LNCAP (cell line): ENCODE measurements around the gene EXOG.

Experiments used
- CTCF ChIP-seq: fragments of 450-650 bp; IDR thresholded peaks from 2 replicates; pipeline ENCODE4 v1.5.1; 2017; ENCODE audit warnings: mild to moderate bottlenecking

Gene EXOG

GRCh38 chr3:38549957-38550840 lies 54.1 kb downstream of the EXOG start:
- TF ChIP-seq CTCF: no peak

- no peak for TF ChIP-seq CTCF
Measured at GRCh38 chr3:38551026-38551832, 55.1 kb downstream of the EXOG start.

- TF ChIP-seq CTCF: no peak
Measured at GRCh38 chr3:38552364-38552763, 56.2 kb downstream of the EXOG start.

DNA sequence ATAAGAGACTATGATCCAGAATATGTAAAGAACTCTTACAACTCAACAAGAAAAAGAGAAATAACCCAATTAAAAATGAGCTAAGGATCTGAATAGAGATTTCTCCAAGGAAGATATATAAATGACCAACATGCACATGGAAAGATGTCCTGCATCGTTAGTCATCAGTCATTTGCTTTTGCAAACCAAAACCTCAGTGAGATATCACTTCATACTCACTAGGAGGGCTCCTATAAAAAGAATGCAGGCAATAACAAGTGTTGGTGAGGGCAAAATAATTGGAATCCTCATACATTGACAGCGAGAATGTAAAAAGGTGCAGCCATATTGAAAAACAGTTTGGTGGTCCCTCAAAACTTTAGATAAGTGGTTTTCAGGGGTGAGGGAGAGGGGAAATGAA lies 56.9 kb downstream of the EXOG start:
- TF ChIP-seq CTCF: no peak

DNA sequence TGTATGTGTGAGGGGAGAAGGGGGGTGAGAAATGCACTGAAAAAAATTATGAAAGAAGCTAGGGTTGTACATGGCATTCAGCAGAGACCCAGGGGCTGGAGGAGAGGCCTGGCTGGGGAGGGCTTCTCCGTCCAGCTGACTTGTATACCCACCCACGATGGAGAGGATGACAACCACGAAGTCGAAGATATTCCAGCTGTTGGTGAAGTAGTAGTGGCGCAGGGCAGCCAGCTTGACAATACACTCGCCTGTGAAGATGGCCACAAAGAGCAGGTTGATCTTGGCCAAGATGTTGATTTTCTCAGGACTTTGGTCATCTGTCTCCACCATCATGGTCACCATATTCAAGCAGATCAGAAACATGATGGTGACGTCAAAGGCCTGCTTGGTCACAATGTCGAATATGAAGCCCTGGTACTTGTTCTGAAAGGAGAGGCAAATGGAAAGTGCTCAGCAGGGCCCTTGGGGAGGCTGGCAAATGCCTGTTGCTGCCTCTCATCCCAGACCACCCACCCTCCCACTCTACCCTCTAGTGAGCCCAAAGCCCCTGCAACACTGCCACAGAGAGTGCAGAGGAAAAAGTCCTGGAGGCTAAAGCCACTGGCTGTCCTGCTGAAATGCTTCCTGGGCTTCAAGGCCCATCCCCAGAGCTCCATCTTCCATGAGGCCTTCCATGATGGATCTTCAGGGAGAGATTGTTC lies 58.1 kb downstream of the EXOG start:
- TF ChIP-seq CTCF: no peak

DNA sequence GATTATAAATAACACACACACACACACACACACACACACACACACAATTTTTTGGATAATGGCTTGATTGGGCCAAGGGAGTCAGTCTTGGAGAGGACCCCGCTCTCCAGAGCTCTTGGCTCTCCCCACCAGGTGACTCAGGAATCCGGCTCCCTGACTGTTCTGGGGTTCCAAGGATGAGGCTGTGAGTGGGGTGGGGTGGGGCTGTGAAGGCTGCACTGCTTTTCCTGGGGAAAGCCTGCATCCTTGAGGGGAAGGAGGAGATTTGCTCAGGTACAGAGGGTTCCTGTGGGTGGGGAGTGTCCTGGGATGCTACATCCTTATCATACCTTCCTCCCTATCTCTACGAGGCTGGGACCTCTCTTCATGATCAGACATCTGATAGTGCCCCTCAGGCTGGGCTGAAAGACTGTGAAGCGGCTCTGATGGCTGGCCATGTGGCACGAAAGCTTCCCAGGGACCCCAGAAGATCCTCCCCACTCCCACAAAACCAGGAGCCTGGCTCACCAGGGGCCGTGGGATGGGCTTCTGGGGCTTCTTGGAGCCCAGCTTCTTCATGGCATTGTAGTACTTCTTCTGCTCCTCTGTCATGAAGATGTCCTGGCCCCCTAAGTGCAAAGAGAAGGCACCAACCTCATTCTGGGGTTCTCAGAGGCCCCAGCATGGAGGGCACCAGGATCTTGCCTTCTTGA lies 59.2 kb downstream of the EXOG start:
- TF ChIP-seq CTCF: no peak

DNA sequence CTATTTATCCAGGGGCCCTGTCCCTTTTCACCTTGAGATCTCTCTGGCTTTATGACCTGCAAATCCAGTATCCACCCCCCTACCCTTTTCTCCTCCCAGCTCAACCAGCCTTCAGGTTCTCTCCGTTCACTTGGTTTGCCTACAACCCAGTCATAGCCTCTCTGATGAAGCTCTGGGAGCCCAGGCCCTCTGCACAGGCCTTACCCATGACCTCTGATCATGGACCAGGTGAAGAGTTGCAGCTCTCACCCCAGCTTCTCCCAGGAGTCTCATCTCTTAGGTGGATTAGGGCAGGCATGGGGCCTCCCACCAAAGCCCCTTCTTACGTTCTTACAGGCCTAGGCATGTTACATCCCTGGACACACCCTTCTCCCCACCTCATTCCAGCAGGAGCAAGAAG lies 59.8 kb downstream of the EXOG start:
- TF ChIP-seq CTCF: no peak
